Gastrocnemius medialis (tissue), 4 donors: ENCODE results near the gene FRK.

ENCODE experiments used
- CTCF ChIP-seq, 5 experiments: fragments of 450-650 bp in 3 of 5; fragments of 200-600 bp in 2 of 5; sonication (generic) in 2 of 5; IDR thresholded peaks in 4 of 5; conservative IDR thresholded peaks in 1 of 5; 1 replicate in 4 of 5; 2 replicates in 1 of 5; pipeline ENCODE4 v1.5.1; 2016 to 2019; ENCODE audit warnings: antibody characterized with exemption in 5 of 5, mild to moderate bottlenecking in 3 of 5, moderate library complexity in 3 of 5
- POLR2A ChIP-seq, 2 donors: fragments of 450-650 bp; IDR thresholded peaks; one replicate each; pipeline ENCODE4 v1.6.1; 2017; ENCODE audit warnings: antibody characterized with exemption in 2 of 2, mild to moderate bottlenecking in 2 of 2, moderate library complexity in 2 of 2

- TF ChIP-seq CTCF (IDR thresholded peaks at IDR 0.05 in 4 of 5, conservative IDR thresholded peaks at IDR 0.05 in 1 of 5) (no peak), POLR2A (IDR thresholded peaks at IDR 0.05) (no peak)
Observed at GRCh38 chr6:116036885-116037284, 23.8 kb downstream of the FRK start.
